CD1c-positive myeloid dendritic cell (primary cell): ENCODE results near the gene GAGE12G.
"Not testable (repeated sequence)": the region's sequence is repeated elsewhere in the genome, so short reads cannot be mapped to it uniquely, and the experiment has no call there.

Experiments used
- DNase-seq: peaks from one replicate; pipeline ENCODE4 v3.0.0-alpha.2; 2016; ENCODE audit errors: extremely low spot score

GAGE12G gene, protein sequence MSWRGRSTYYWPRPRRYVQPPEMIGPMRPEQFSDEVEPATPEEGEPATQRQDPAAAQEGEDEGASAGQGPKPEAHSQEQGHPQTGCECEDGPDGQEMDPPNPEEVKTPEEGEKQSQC

DNA sequence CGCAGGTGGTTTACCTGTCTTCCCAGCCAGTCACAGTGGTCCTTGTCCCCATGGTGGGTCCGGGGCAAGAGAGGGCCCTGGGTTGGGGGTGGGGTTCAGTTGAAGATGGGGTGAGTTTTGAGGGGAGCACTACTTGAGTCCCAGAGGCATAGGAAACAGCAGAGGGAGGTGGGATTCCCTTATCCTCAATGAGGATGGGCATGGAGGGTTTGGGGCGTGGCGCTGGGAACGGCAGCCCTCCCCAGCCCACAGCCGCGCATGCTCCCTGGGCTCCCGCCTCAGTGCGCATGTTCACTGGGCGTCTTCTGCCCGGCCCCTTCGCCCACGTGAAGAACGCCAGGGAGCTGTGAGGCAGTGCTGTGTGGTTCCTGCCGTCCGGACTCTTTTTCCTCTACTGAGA is at the start of gene GAGE12G:
TSS of gene GAGE12G (plus strand) at position 301 of the 400 bp plus-strand sequence. CDS start 1,155 bp downstream, outside the sequence.
- DNase-seq = not testable (repeated sequence)

- DNase-seq = not testable (repeated sequence)
Measured at GRCh38 chrX:49531877-49532276, 38.3 kb upstream of the GAGE12G start, which contains the start of gene GAGE12C. Gene GAGE12C, plus strand, starts transcription at chrX:49532177. Its CDS starts 1,155 bp downstream, at chrX:49533332.

DNA sequence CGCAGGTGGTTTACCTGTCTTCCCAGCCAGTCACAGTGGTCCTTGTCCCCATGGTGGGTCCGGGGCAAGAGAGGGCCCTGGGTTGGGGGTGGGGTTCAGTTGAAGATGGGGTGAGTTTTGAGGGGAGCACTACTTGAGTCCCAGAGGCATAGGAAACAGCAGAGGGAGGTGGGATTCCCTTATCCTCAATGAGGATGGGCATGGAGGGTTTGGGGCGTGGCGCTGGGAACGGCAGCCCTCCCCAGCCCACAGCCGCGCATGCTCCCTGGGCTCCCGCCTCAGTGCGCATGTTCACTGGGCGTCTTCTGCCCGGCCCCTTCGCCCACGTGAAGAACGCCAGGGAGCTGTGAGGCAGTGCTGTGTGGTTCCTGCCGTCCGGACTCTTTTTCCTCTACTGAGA is 28.8 kb upstream of the GAGE12G start, which contains the start of gene GAGE12D:
TSS of gene GAGE12D (plus strand) at position 301 of the 400 bp plus-strand sequence. CDS start 1,155 bp downstream, outside the sequence.
- DNase-seq = not testable (repeated sequence)

- DNase-seq = not testable (repeated sequence)
Measured at GRCh38 chrX:49550989-49551388, 19.2 kb upstream of the GAGE12G start, which contains the start of gene GAGE12E. Gene GAGE12E, plus strand, starts transcription at chrX:49551289. Its CDS starts 1,155 bp downstream, at chrX:49552444.

GRCh38 chrX:49560542-49560941 is 9.7 kb upstream of the GAGE12G start, which contains the start of gene GAGE12F:
Gene GAGE12F, plus strand, starts transcription at chrX:49560842. Its CDS starts 1,155 bp downstream, at chrX:49561997.
- DNase-seq = not testable (repeated sequence)

GRCh38 chrX:49568728-49569127 is 1.5 kb upstream of the GAGE12G start:
- DNase-seq = not testable (repeated sequence)

GRCh38 chrX:49569152-49569551 is 1.0 kb upstream of the GAGE12G start:
- DNase-seq = not testable (repeated sequence)

DNA sequence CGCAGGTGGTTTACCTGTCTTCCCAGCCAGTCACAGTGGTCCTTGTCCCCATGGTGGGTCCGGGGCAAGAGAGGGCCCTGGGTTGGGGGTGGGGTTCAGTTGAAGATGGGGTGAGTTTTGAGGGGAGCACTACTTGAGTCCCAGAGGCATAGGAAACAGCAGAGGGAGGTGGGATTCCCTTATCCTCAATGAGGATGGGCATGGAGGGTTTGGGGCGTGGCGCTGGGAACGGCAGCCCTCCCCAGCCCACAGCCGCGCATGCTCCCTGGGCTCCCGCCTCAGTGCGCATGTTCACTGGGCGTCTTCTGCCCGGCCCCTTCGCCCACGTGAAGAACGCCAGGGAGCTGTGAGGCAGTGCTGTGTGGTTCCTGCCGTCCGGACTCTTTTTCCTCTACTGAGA is 9.4 kb downstream of the GAGE12G start, which contains the start of gene GAGE12H:
TSS of gene GAGE12H (plus strand) at position 301 of the 400 bp plus-strand sequence. CDS start 1,155 bp downstream, outside the sequence.
- not testable (repeated sequence) for DNase-seq

- DNase-seq = not testable (repeated sequence)
Measured at GRCh38 chrX:49589196-49589595, 19.0 kb downstream of the GAGE12G start, which contains the start of gene GAGE2A. Gene GAGE2A, plus strand, starts transcription at chrX:49589496. Its CDS starts 1,155 bp downstream, at chrX:49590651.

GRCh38 chrX:49589769-49590478 is 19.7 kb downstream of the GAGE12G start:
- not testable (repeated sequence) for DNase-seq

- DNase-seq = not testable (repeated sequence)
Measured at GRCh38 chrX:49590488-49590887, 20.3 kb downstream of the GAGE12G start.

DNA sequence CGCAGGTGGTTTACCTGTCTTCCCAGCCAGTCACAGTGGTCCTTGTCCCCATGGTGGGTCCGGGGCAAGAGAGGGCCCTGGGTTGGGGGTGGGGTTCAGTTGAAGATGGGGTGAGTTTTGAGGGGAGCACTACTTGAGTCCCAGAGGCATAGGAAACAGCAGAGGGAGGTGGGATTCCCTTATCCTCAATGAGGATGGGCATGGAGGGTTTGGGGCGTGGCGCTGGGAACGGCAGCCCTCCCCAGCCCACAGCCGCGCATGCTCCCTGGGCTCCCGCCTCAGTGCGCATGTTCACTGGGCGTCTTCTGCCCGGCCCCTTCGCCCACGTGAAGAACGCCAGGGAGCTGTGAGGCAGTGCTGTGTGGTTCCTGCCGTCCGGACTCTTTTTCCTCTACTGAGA is 28.5 kb downstream of the GAGE12G start, which contains the start of gene GAGE1:
TSS of gene GAGE1 (plus strand) at position 301 of the 400 bp plus-strand sequence. CDS start 1,155 bp downstream, outside the sequence.
- not testable (repeated sequence) for DNase-seq

DNA sequence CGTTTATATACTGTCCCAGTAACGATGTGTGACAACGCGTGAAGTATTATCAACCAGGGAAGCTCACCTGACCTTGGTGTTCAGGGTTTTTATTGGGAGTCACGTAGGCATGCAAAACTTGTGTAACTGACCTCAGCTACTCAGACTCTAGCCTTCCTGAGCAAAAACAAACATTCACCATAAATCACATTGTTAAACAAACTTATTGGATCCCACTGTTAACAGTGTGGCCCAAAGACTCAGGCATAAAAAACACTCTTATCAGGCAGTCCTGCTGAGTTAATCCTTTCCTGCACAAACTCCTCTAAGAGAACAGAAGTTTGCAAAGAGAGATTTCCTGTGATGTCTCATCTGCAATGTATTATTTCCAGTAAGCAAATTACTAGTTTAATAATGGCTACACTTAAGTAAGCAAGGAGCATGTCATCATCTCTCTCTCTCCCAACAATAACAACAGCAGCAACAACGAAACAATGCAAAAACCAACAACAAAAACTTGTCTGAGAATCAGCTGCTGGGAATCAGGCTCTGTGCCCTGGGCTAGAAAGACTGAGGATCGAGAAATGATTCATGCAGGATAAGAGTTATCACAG is 40.6 kb downstream of the GAGE12G start:
- DNase-seq = no peak

DNA sequence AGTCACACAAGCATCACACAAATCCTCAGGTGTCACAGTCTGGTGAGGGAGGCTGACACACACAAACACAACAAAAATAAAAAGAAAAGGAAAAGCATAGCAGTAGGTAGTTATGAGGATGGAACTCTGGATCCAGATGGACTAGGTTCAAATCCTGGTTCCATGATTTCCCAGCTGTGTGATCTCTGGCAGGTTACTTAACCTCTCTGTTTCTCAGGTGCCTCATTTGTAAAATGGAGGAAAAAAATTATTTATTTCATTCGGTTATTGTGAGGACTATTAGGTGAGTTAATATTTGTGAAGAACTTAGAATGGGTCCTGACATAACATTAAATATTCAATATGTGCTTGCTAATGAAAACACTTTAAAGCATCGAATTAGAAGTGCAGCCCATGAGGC is 48.4 kb downstream of the GAGE12G start:
- DNase-seq = no peak
